OCI-M2 (cell line): ENCODE measurements around the gene AP4S1.
A peak's percentile ranks its signal among the peaks of the same experiment; 100 is the strongest.
"Not testable (repeated sequence)": the region's sequence is repeated elsewhere in the genome, so short reads cannot be mapped to it uniquely, and the experiment has no call there.

Source experiments
- DNase-seq: peaks from one replicate; lab custom pipeline; 2025; ENCODE audit not compliant: unreplicated experiment; lab: John Stamatoyannopoulos, UW

The AP4S1 gene

DNA sequence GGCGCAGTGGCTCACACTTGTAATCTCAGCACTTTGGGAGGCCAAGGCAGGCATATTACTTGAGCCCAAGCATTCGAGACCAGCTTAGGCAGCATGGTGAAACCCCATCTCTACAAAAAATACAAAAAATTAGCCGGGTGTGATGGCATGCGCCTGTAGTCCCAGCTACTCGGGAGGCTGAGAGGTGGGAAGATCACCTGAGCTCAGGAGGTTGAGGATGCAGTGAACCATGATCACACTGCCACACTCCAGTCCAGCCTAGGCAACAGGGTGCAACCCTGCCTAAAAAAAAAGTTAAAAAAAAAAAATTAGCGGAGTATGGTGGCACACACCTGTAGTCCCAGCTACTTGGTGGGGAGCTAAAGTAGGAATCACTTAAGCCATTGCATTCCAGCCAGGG, 21.4 kb upstream of the AP4S1 start:
- not testable (repeated sequence) for DNase-seq

DNA sequence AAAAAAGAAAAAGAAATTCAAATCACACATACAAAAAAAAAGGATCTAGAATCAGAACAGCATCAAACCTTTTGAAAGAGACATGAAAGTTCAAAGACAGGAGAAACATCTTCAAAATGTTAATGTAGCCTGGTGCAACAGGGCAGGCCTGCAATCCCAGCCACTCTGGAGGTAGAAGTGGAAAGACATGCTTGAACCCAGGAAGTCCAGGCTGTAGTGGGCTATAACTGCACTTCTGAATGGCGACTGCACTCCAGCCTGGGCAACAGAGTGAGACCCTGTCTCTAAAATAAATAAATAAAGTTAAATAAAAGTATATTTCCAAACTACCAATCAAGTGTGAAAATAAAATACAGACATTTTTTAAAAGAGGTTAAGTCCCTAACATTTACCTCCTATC, 18.7 kb upstream of the AP4S1 start:
- DNase-seq = no peak

- DNase-seq = no peak
These were observed 15.4 kb upstream of the AP4S1 start for GRCh38 chr14:31009836-31010574.

GRCh38 chr14:31010935-31011334, 14.5 kb upstream of the AP4S1 start:
- no peak for DNase-seq

GRCh38 chr14:31013841-31014240, 11.6 kb upstream of the AP4S1 start:
- no peak for DNase-seq

GRCh38 chr14:31018057-31018645, 7.3 kb upstream of the AP4S1 start:
- no peak for DNase-seq

GRCh38 chr14:31020834-31021575, 4.4 kb upstream of the AP4S1 start:
- no peak for DNase-seq

- DNase-seq = no peak
These were observed 3.9 kb upstream of the AP4S1 start for GRCh38 chr14:31021576-31021949.

DNA sequence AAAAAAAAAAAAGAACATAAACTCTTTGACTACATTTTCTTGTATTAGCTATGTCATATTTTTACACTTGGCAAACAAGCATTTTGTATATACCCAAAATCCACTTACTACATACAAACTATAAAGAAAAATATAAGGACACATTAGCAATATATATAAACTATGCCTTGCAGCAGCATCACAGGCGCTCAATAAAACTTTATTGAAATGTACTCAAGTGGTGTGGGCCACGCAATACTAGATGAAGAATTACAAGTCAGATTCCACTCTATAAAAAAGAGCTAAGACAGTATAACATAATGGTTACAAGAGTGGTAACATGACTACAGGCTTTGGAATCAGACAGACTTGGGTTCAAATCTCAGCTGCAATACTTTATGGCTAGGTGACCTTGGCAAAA, 3.1 kb upstream of the AP4S1 start:
- DNase-seq = no peak

DNA sequence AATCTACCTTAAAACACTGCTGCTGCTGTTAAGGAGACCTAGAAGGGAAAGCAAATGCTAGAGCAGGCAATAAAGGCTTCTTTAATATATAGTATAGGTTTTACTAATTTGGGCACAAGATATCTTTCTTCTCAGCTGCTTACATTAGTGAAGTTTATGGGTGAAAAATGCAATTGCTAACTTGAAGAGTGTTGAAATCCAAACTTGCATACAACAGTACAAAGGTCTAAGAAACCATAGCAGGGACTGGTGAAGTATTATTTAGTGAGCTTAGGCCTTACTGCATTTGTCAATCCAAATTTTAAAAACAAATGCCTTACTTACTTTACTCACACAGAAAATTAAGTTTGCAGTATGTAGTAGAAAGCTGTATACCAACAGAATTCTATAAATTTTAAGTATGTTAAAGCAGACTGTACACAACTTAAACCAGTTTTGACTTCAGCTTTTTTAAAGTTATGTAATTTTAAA, 1.4 kb upstream of the AP4S1 start:
- DNase-seq = no peak

- no peak for DNase-seq
These were observed 677 bp upstream of the AP4S1 start for GRCh38 chr14:31024577-31025366.

DNA sequence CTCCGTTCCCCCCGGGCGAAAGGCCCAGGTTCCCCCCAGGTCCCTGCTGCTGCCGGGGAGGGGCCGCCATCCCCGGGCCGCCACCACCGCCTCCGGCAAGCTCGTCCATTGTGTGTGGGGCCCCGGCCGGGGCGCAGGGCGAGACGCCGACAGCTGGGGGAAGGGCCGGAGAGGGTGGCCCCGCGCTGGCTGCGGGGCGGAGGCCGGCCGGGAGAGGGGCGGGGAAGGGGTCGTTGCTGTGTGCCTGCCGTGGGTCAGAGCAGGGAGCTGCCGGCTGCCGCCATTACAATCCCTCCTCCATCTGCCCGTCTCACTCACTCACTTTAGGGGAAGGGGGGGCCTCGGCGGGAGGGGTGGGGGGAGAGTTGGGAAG, 614 bp downstream of the AP4S1 start, which contains the start of gene STRN3:
Gene STRN3 (minus strand): TSS at position 303 of the 373 bp plus-strand sequence. CDS start 194 bp downstream, at position 109.
- DNase-seq = no peak

DNA sequence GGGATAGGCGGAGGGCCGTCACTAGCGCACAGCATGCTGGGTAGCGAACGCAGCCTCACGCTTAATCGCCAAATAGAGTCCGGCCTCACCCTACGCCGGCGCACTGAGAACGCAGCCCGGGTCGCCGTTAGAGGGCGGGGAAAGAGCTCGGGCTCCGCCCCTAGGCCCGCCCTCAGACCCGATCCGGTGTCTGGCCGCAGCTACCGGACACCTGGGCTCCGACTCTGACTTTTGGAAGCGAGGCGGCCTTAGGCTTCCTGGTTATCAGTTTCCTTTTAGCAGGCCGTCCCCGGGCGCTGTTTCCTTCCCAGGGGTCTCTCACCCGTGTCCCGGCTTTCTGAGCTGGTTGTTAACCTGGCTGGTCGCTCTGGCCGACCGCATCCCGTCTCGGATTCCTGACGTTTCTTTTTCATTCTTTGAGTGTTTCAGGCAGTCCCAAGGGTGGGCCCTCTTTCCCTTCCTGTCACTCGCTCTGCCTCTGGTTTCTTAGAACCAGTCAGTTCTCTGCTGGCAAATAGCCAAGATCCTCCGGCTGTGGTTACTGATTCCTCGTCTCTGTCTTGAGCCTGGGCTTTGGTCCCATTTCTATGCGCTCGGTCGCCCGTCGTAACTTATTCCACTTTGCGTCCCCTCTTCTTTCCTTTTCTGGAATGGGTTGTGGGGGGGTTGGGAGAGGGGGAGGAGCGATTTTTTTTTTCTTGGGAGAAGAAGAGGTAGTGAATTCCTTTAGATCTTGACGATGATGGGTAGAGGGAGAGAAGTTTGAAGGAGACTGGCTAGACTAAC, 1.2 kb downstream of the AP4S1 start:
- DNase-seq = peak; percentile 92

DNA sequence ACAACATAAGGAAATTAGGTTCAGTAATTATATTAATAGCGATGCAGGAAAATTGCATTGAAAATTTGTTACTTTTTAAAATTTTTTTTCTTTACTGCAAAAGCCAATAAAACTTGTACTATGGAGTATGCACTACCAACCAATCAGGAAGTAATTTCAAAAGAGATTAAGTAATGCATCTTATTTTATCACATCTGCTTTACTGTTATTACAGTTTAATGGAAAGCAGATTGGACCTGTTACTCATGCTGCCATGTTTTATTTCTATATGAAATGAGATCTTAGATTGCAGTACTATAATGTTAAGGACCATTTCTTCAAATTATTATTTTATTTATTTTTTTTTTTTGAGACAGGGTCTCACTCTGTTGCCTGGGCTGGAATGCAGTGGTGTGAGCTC, 2.4 kb downstream of the AP4S1 start:
- no peak for DNase-seq

- DNase-seq = no peak
These were observed 3.8 kb downstream of the AP4S1 start for GRCh38 chr14:31029016-31029970.

- DNase-seq = no peak
These were observed 5.0 kb downstream of the AP4S1 start for GRCh38 chr14:31030469-31030868.

- no peak for DNase-seq
These were observed 11.1 kb downstream of the AP4S1 start for GRCh38 chr14:31036552-31036951.

- no peak for DNase-seq
These were observed 12.3 kb downstream of the AP4S1 start for GRCh38 chr14:31037709-31038221.

- DNase-seq = peak; percentile 81
These were observed 13.2 kb downstream of the AP4S1 start for GRCh38 chr14:31038521-31039166.
